ENCODE results near the gene CA10. TPM values are rescaled to one million over a fixed set of nuclear protein-coding genes. Genes with fewer than 3 reads are reported as not detected.
A peak's percentile ranks its signal among the peaks of the same experiment; 100 is the strongest.

Gene CA10
- total RNA-seq, 1 donor = not detected

DNA sequence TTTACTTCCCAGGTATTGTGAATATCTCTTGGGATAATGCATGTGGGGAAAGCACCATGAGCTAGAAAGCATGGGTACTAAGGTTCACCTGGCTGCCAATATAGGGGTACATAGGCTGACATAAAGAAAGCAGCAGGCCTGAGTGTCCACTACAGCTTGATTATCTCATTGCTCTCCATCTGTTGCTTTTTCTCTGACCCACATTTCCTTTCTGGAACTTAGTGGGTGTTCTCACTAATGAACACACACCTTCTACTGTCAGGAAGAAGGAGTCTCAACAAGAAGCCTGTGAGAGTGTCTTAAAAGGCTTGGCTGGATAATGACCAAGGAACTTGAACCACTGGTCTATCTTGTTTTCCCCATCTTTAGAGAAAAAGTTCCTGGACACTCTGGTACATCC lies 62.5 kb downstream of the CA10 start:
- Histone ChIP-seq H3K4me1 (ENCODE audit: insufficient read depth, low read length) (no peaks in the 10 kb centered on the region), H3K9me3 (ENCODE audit: low read depth, low read length) (no peaks in the 10 kb centered on the region), H3K27me3 (ENCODE audit: insufficient read depth, low read length) (no peaks in the 10 kb centered on the region), H3K79me2 (ENCODE audit: insufficient read depth, low read length) (no peaks in the 10 kb centered on the region), H3K27ac (ENCODE audit: low read depth, low read length) (no peak overlapping the region), H3K36me3 (ENCODE audit: insufficient read depth, low read length) (no peaks in the 10 kb centered on the region), H2AFZ (ENCODE audit: low read length) (no peak overlapping the region), H3K4me3 (ENCODE audit: insufficient read depth, low read length) (no peak overlapping the region), H3K4me2 (ENCODE audit: insufficient read depth, low read length) (no peak overlapping the region), H4K20me1 (ENCODE audit: insufficient read depth, low read length) (no peaks in the 10 kb centered on the region)
- DNase-seq (ENCODE audit: insufficient read length, low spot score, missing footprints) = no peak
- TF ChIP-seq, protein P1, sequence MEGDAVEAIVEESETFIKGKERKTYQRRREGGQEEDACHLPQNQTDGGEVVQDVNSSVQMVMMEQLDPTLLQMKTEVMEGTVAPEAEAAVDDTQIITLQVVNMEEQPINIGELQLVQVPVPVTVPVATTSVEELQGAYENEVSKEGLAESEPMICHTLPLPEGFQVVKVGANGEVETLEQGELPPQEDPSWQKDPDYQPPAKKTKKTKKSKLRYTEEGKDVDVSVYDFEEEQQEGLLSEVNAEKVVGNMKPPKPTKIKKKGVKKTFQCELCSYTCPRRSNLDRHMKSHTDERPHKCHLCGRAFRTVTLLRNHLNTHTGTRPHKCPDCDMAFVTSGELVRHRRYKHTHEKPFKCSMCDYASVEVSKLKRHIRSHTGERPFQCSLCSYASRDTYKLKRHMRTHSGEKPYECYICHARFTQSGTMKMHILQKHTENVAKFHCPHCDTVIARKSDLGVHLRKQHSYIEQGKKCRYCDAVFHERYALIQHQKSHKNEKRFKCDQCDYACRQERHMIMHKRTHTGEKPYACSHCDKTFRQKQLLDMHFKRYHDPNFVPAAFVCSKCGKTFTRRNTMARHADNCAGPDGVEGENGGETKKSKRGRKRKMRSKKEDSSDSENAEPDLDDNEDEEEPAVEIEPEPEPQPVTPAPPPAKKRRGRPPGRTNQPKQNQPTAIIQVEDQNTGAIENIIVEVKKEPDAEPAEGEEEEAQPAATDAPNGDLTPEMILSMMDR (IDR thresholded peaks at IDR 0.05; ENCODE audit: extremely low read depth, low read depth, low read length) = no peak

DNA sequence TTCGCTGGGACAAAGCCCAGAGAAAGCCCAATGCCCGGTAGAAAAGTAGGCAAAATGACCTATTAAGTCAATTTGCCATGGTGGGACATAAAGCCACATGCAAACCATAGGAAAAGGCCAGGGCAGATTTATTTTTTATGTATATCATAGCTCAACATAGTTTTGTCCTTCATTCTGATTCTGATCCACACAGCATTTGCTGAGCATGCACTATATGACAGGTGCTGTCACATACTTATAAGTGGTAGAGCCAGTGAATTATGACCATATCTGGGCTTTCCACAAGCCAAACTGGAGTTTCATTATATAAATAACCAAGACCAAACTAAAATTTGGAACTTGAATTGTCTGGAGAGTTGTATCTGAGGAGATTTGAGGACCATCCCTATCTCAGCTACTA lies 74.3 kb downstream of the CA10 start:
- H3K4me2 ChIP-seq (ENCODE audit: insufficient read depth, low read length) = no peak overlapping the region
- H3K4me1 ChIP-seq (ENCODE audit: insufficient read depth, low read length) = no peaks in the 10 kb centered on the region
- H3K27ac ChIP-seq (ENCODE audit: low read depth, low read length) = no peak overlapping the region
- no peaks in the 10 kb centered on the region for H3K9me3 ChIP-seq (ENCODE audit: low read depth, low read length)
- H3K4me3 ChIP-seq (ENCODE audit: insufficient read depth, low read length) = no peak overlapping the region
- no peaks in the 10 kb centered on the region for H4K20me1 ChIP-seq (ENCODE audit: insufficient read depth, low read length)
- no peaks in the 10 kb centered on the region for H3K36me3 ChIP-seq (ENCODE audit: insufficient read depth, low read length)
- no peaks in the 10 kb centered on the region for H3K79me2 ChIP-seq (ENCODE audit: insufficient read depth, low read length)
- H3K27me3 ChIP-seq (ENCODE audit: insufficient read depth, low read length) = no peaks in the 10 kb centered on the region
- TF ChIP-seq, protein P1 (IDR thresholded peaks at IDR 0.05; ENCODE audit: extremely low read depth, low read depth, low read length) = no peak
- no peak overlapping the region for H2AFZ ChIP-seq (ENCODE audit: low read length)
- DNase-seq (ENCODE audit: insufficient read length, low spot score, missing footprints) = no peak

DNA sequence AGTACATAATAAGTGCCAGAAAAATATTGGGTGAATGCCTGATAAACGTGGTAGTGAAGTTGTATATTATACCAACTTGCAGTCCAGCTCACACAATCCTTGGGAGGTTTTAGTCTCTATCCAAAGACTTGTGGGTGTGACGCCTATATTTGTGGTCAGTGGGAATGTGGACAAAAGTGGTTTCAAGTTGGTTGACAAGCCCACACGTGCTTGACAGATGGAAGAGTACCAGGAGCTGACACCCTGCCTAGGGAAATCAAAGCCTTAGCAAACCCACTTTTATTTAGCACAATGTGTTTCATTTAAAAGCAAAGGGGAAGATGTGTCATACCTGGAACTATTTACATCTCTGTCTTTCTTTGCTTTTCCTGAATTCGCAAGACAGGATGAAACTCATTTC lies 79.0 kb downstream of the CA10 start:
- H3K79me2 ChIP-seq (ENCODE audit: insufficient read depth, low read length) = no peaks in the 10 kb centered on the region
- no peaks in the 10 kb centered on the region for H3K4me1 ChIP-seq (ENCODE audit: insufficient read depth, low read length)
- no peak overlapping the region for H2AFZ ChIP-seq (ENCODE audit: low read length)
- peak; percentile 35 for DNase-seq (ENCODE audit: insufficient read length, low spot score, missing footprints)
- no peaks in the 10 kb centered on the region for H4K20me1 ChIP-seq (ENCODE audit: insufficient read depth, low read length)
- TF ChIP-seq, protein P1 (IDR thresholded peaks at IDR 0.05; ENCODE audit: extremely low read depth, low read depth, low read length) = no peak
- H3K27me3 ChIP-seq (ENCODE audit: insufficient read depth, low read length) = no peaks in the 10 kb centered on the region
- H3K36me3 ChIP-seq (ENCODE audit: insufficient read depth, low read length) = no peaks in the 10 kb centered on the region
- H3K27ac ChIP-seq (ENCODE audit: low read depth, low read length) = no peak overlapping the region
- no peaks in the 10 kb centered on the region for H3K9me3 ChIP-seq (ENCODE audit: low read depth, low read length)
- no peak overlapping the region for H3K4me3 ChIP-seq (ENCODE audit: insufficient read depth, low read length)
- no peak overlapping the region for H3K4me2 ChIP-seq (ENCODE audit: insufficient read depth, low read length)

DNA sequence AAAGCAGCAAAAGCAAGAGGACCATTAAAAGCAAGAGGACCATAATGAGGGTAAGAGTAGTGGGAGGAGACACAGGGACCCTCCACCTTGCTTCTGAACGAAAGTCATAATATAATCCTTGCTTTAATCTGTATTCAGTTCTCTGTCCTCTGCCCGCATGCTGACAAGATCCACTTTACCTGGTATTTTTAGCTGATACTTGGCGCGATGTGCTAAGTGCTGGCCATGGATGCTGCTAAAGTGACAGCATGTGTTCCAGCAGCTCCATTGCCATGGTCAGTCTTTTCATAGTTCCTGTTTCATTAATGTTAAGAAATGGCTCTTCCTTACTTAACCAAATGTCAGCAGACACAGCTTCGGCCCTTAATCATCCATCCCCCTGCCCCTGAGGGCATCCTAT lies 86.8 kb downstream of the CA10 start:
- no peaks in the 10 kb centered on the region for H3K4me1 ChIP-seq (ENCODE audit: insufficient read depth, low read length)
- H2AFZ ChIP-seq (ENCODE audit: low read length) = no peak overlapping the region
- no peaks in the 10 kb centered on the region for H3K36me3 ChIP-seq (ENCODE audit: insufficient read depth, low read length)
- H3K27me3 ChIP-seq (ENCODE audit: insufficient read depth, low read length) = no peaks in the 10 kb centered on the region
- H3K4me2 ChIP-seq (ENCODE audit: insufficient read depth, low read length) = no peak overlapping the region
- TF ChIP-seq, protein P1 (IDR thresholded peaks at IDR 0.05; ENCODE audit: extremely low read depth, low read depth, low read length) = no peak
- no peaks in the 10 kb centered on the region for H3K79me2 ChIP-seq (ENCODE audit: insufficient read depth, low read length)
- no peak for DNase-seq (ENCODE audit: insufficient read length, low spot score, missing footprints)
- H4K20me1 ChIP-seq (ENCODE audit: insufficient read depth, low read length) = no peaks in the 10 kb centered on the region
- H3K4me3 ChIP-seq (ENCODE audit: insufficient read depth, low read length) = no peak overlapping the region
- H3K27ac ChIP-seq (ENCODE audit: low read depth, low read length) = no peak overlapping the region
- H3K9me3 ChIP-seq (ENCODE audit: low read depth, low read length) = no peaks in the 10 kb centered on the region
